ENCODE data around the gene ARMC8. TPM values are rescaled to one million over a fixed set of nuclear protein-coding genes. Genes with fewer than 3 reads are reported as not detected.

Gene ARMC8
- total RNA-seq, 1 experiment from 2014 or later: 32.4 TPM

GRCh38 chr3:138296639-138297038, 109.5 kb downstream of the ARMC8 start:
- TF ChIP-seq EZH2 (IDR thresholded peaks at IDR 0.05; ENCODE audit: low read depth) (no peak), CTCF (conservative IDR thresholded peaks at IDR 0.05) (no peak)
- no peaks in the 10 kb centered on the region; the same call in none of the 2 replicates for H3K36me3 ChIP-seq (ENCODE audit: low read depth)
- intact Hi-C loops (cut with micrococcal nuclease; ENCODE audit: unreplicated experiment): no loop called here

GRCh38 chr3:138297059-138297607, 110.0 kb downstream of the ARMC8 start:
- DNase-seq: no peak
- Histone ChIP-seq H3K4me1 (replicated peaks; ENCODE audit: insufficient read depth) (no peaks in the 10 kb centered on the region), H3F3A (ENCODE audit: insufficient read depth, low read depth) (no peaks in the 10 kb centered on the region), H3K79me2 (ENCODE audit: low read depth) (no peaks in the 10 kb centered on the region), H3K27ac (no peak overlapping the region), H3K9me3 (ENCODE audit: insufficient read depth, low read depth) (no peaks in the 10 kb centered on the region), H3K36me3 (ENCODE audit: low read depth) (no peaks in the 10 kb centered on the region; the same call in none of the 2 replicates), H3K4me2 (no peak overlapping the region), H3K4me3 (no peak overlapping the region), H3K27me3 (ENCODE audit: insufficient read depth, low read depth) (no peaks in the 10 kb centered on the region), H2AFZ (no peak overlapping the region), H3K9me2 (ENCODE audit: insufficient read depth) (no peaks in the 10 kb centered on the region), H4K20me1 (ENCODE audit: insufficient read depth) (no peaks in the 10 kb centered on the region)
- BruUV-seq (replicated peaks): no TSS peak
- ChIA-PET POLR2A (ENCODE audit: unreplicated experiment) (no interaction called here), CTCF (no interaction called here)
- intact Hi-C loops (cut with micrococcal nuclease; ENCODE audit: unreplicated experiment): no loop called here
- TF ChIP-seq EZH2 (IDR thresholded peaks at IDR 0.05; ENCODE audit: low read depth): no peak
- no peak for TF ChIP-seq CTCF (conservative IDR thresholded peaks at IDR 0.05)

More at GRCh38 chr3:138296639-138297038, 109.5 kb downstream of the ARMC8 start:
- H3K9me2 ChIP-seq (ENCODE audit: insufficient read depth): no peaks in the 10 kb centered on the region
- POLR2A ChIA-PET (ENCODE audit: unreplicated experiment): no interaction called here
- no peak for DNase-seq
- no peaks in the 10 kb centered on the region for H3K79me2 ChIP-seq (ENCODE audit: low read depth)
- no peaks in the 10 kb centered on the region for H3K27me3 ChIP-seq (ENCODE audit: insufficient read depth, low read depth)
- H3K4me3 ChIP-seq: no peak overlapping the region
- H3K4me1 ChIP-seq (replicated peaks; ENCODE audit: insufficient read depth): no peaks in the 10 kb centered on the region
- no peak overlapping the region for H3K27ac ChIP-seq
- H4K20me1 ChIP-seq (ENCODE audit: insufficient read depth): no peaks in the 10 kb centered on the region
- H3K9me3 ChIP-seq (ENCODE audit: insufficient read depth, low read depth): no peaks in the 10 kb centered on the region
- CTCF ChIA-PET: no interaction called here
- no peak overlapping the region for H2AFZ ChIP-seq
- no peaks in the 10 kb centered on the region for H3F3A ChIP-seq (ENCODE audit: insufficient read depth, low read depth)
- no TSS peak for BruUV-seq (replicated peaks)
- no peak overlapping the region for H3K4me2 ChIP-seq

GRCh38 chr3:138297876-138298275, 110.8 kb downstream of the ARMC8 start:
- TF ChIP-seq CTCF (conservative IDR thresholded peaks at IDR 0.05) (no peak), EZH2 (IDR thresholded peaks at IDR 0.05; ENCODE audit: low read depth) (no peak)
- H3K4me1 ChIP-seq (replicated peaks; ENCODE audit: insufficient read depth): no peaks in the 10 kb centered on the region
- no peaks in the 10 kb centered on the region for H4K20me1 ChIP-seq (ENCODE audit: insufficient read depth)
- H2AFZ ChIP-seq: no peak overlapping the region
- no TSS peak for BruUV-seq (replicated peaks)
- CTCF ChIA-PET: no interaction called here
- H3K27me3 ChIP-seq (ENCODE audit: insufficient read depth, low read depth): no peaks in the 10 kb centered on the region
- no peaks in the 10 kb centered on the region for H3F3A ChIP-seq (ENCODE audit: insufficient read depth, low read depth)
- no peak overlapping the region for H3K27ac ChIP-seq
- H3K9me2 ChIP-seq (ENCODE audit: insufficient read depth): no peaks in the 10 kb centered on the region
- H3K9me3 ChIP-seq (ENCODE audit: insufficient read depth, low read depth): no peaks in the 10 kb centered on the region
- H3K79me2 ChIP-seq (ENCODE audit: low read depth): no peaks in the 10 kb centered on the region
- no peak for DNase-seq
- no peak overlapping the region for H3K4me3 ChIP-seq
- no peaks in the 10 kb centered on the region; the same call in none of the 2 replicates for H3K36me3 ChIP-seq (ENCODE audit: low read depth)
- intact Hi-C loops (cut with micrococcal nuclease; ENCODE audit: unreplicated experiment): no loop called here
- H3K4me2 ChIP-seq: no peak overlapping the region
- POLR2A ChIA-PET (ENCODE audit: unreplicated experiment): no interaction called here

Measured in PC-9 (cell line).